ENCODE data around the gene HTRA1.
A peak's percentile ranks its signal among the peaks of the same experiment; 100 is the strongest.

HTRA1 gene

GRCh38 chr10:122464250-122464510, 2.8 kb downstream of the HTRA1 start:
- H3K4me1 ChIP-seq (ENCODE audit: control insufficient read depth, insufficient read depth, low read length, unreplicated experiment) = peaks cover 58% of the 10 kb centered on the region
- H3K27me3 ChIP-seq (ENCODE audit: insufficient read depth, low read length) = no peaks in the 10 kb centered on the region
- 0 out of 2 replicates have a peak, but pooled peaks cover 8% of the 10 kb centered on the region for H3K36me3 ChIP-seq (ENCODE audit: insufficient read depth, low read length)
- no peak overlapping the region for H3K27ac ChIP-seq (ENCODE audit: low read depth, low read length)
- H3K4me3 ChIP-seq (ENCODE audit: low read depth, low read length) = peak overlapping the region; percentile 86
- H3K79me2 ChIP-seq (ENCODE audit: control insufficient read depth, insufficient read depth, low read length, unreplicated experiment) = peaks cover 69% of the 10 kb centered on the region
- H2AFZ ChIP-seq (ENCODE audit: low read length, unreplicated experiment) = no peak overlapping the region

GRCh38 chr10:122464586-122464985, 3.2 kb downstream of the HTRA1 start:
- peak overlapping the region; percentile 86 for H3K4me3 ChIP-seq (ENCODE audit: low read depth, low read length)
- no peaks in the 10 kb centered on the region for H3K27me3 ChIP-seq (ENCODE audit: insufficient read depth, low read length)
- H2AFZ ChIP-seq (ENCODE audit: low read length, unreplicated experiment) = no peak overlapping the region
- peaks cover 72% of the 10 kb centered on the region for H3K79me2 ChIP-seq (ENCODE audit: control insufficient read depth, insufficient read depth, low read length, unreplicated experiment)
- 0 out of 2 replicates have a peak, but pooled peaks cover 8% of the 10 kb centered on the region for H3K36me3 ChIP-seq (ENCODE audit: insufficient read depth, low read length)
- peaks cover 62% of the 10 kb centered on the region for H3K4me1 ChIP-seq (ENCODE audit: control insufficient read depth, insufficient read depth, low read length, unreplicated experiment)
- no peak overlapping the region for H3K27ac ChIP-seq (ENCODE audit: low read depth, low read length)

GRCh38 chr10:122465401-122466040, 4.2 kb downstream of the HTRA1 start:
- H3K79me2 ChIP-seq (ENCODE audit: control insufficient read depth, insufficient read depth, low read length, unreplicated experiment) = peaks cover 82% of the 10 kb centered on the region
- H2AFZ ChIP-seq (ENCODE audit: low read length, unreplicated experiment) = no peak overlapping the region
- H3K27ac ChIP-seq (ENCODE audit: low read depth, low read length) = no peak overlapping the region
- H3K4me1 ChIP-seq (ENCODE audit: control insufficient read depth, insufficient read depth, low read length, unreplicated experiment) = peaks cover 64% of the 10 kb centered on the region
- no peaks in the 10 kb centered on the region for H3K27me3 ChIP-seq (ENCODE audit: insufficient read depth, low read length)
- peak overlapping the region; percentile 86; the same call in 1 of the 2 replicates for H3K4me3 ChIP-seq (ENCODE audit: low read depth, low read length)
- 0 out of 2 replicates have a peak, but pooled peaks cover 8% of the 10 kb centered on the region for H3K36me3 ChIP-seq (ENCODE audit: insufficient read depth, low read length)

- H3K36me3 ChIP-seq (ENCODE audit: insufficient read depth, low read length) = 0 out of 2 replicates have a peak, but pooled peaks cover 8% of the 10 kb centered on the region
- peak overlapping the region; percentile 96; the same call in 1 of the 2 replicates for H3K27ac ChIP-seq (ENCODE audit: low read depth, low read length)
- H3K79me2 ChIP-seq (ENCODE audit: control insufficient read depth, insufficient read depth, low read length, unreplicated experiment) = peaks cover 93% of the 10 kb centered on the region
- no peak overlapping the region for H3K4me3 ChIP-seq (ENCODE audit: low read depth, low read length)
- H2AFZ ChIP-seq (ENCODE audit: low read length, unreplicated experiment) = no peak overlapping the region
- no peaks in the 10 kb centered on the region for H3K27me3 ChIP-seq (ENCODE audit: insufficient read depth, low read length)
- peaks cover 76% of the 10 kb centered on the region for H3K4me1 ChIP-seq (ENCODE audit: control insufficient read depth, insufficient read depth, low read length, unreplicated experiment)
These were observed 5.6 kb downstream of the HTRA1 start for GRCh38 chr10:122466951-122467381.

GRCh38 chr10:122467701-122468100, 6.3 kb downstream of the HTRA1 start:
- Histone ChIP-seq H3K36me3 (ENCODE audit: insufficient read depth, low read length) (0 out of 2 replicates have a peak, but pooled peaks cover 8% of the 10 kb centered on the region), H3K4me3 (ENCODE audit: low read depth, low read length) (no peak overlapping the region), H3K79me2 (ENCODE audit: control insufficient read depth, insufficient read depth, low read length, unreplicated experiment) (peaks cover 91% of the 10 kb centered on the region), H3K27ac (ENCODE audit: low read depth, low read length) (peak overlapping the region; percentile 96), H3K4me1 (ENCODE audit: control insufficient read depth, insufficient read depth, low read length, unreplicated experiment) (peaks cover 79% of the 10 kb centered on the region), H2AFZ (ENCODE audit: low read length, unreplicated experiment) (no peak overlapping the region), H3K27me3 (ENCODE audit: insufficient read depth, low read length) (no peaks in the 10 kb centered on the region)

GRCh38 chr10:122468307-122468925, 7.1 kb downstream of the HTRA1 start:
- Histone ChIP-seq H3K36me3 (ENCODE audit: insufficient read depth, low read length) (0 out of 2 replicates have a peak, but pooled peaks cover 8% of the 10 kb centered on the region), H2AFZ (ENCODE audit: low read length, unreplicated experiment) (no peak overlapping the region), H3K4me3 (ENCODE audit: low read depth, low read length) (peak overlapping the region; percentile 40; the same call in 1 of the 2 replicates), H3K27ac (ENCODE audit: low read depth, low read length) (peak overlapping the region; percentile 96), H3K27me3 (ENCODE audit: insufficient read depth, low read length) (no peaks in the 10 kb centered on the region), H3K79me2 (ENCODE audit: control insufficient read depth, insufficient read depth, low read length, unreplicated experiment) (peaks cover 90% of the 10 kb centered on the region), H3K4me1 (ENCODE audit: control insufficient read depth, insufficient read depth, low read length, unreplicated experiment) (peaks cover 84% of the 10 kb centered on the region)

GRCh38 chr10:122468926-122469781, 7.8 kb downstream of the HTRA1 start:
- Histone ChIP-seq H3K27ac (ENCODE audit: low read depth, low read length) (peak overlapping the region; percentile 96), H3K27me3 (ENCODE audit: insufficient read depth, low read length) (no peaks in the 10 kb centered on the region), H3K79me2 (ENCODE audit: control insufficient read depth, insufficient read depth, low read length, unreplicated experiment) (peaks cover 90% of the 10 kb centered on the region), H3K36me3 (ENCODE audit: insufficient read depth, low read length) (0 out of 2 replicates have a peak, but pooled peaks cover 8% of the 10 kb centered on the region), H3K4me3 (ENCODE audit: low read depth, low read length) (peak overlapping the region; percentile 40; the same call in 1 of the 2 replicates), H3K4me1 (ENCODE audit: control insufficient read depth, insufficient read depth, low read length, unreplicated experiment) (peaks cover 85% of the 10 kb centered on the region), H2AFZ (ENCODE audit: low read length, unreplicated experiment) (no peak overlapping the region)

GRCh38 chr10:122469848-122470247, 8.5 kb downstream of the HTRA1 start:
- Histone ChIP-seq H3K36me3 (ENCODE audit: insufficient read depth, low read length) (0 out of 2 replicates have a peak, but pooled peaks cover 6% of the 10 kb centered on the region), H3K27ac (ENCODE audit: low read depth, low read length) (peak overlapping the region; percentile 96), H3K27me3 (ENCODE audit: insufficient read depth, low read length) (no peaks in the 10 kb centered on the region)

GRCh38 chr10:122471531-122472177, 10.3 kb downstream of the HTRA1 start:
- Histone ChIP-seq H2AFZ (ENCODE audit: low read length, unreplicated experiment) (no peak overlapping the region), H3K4me1 (ENCODE audit: control insufficient read depth, insufficient read depth, low read length, unreplicated experiment) (peaks cover 85% of the 10 kb centered on the region), H3K27ac (ENCODE audit: low read depth, low read length) (peak overlapping the region; percentile 68), H3K27me3 (ENCODE audit: insufficient read depth, low read length) (no peaks in the 10 kb centered on the region), H3K4me3 (ENCODE audit: low read depth, low read length) (no peak overlapping the region; the same call in 1 of the 2 replicates), H3K79me2 (ENCODE audit: control insufficient read depth, insufficient read depth, low read length, unreplicated experiment) (peaks cover 89% of the 10 kb centered on the region), H3K36me3 (ENCODE audit: insufficient read depth, low read length) (no peaks in the 10 kb centered on the region)

More at GRCh38 chr10:122469848-122470247, 8.5 kb downstream of the HTRA1 start:
- Histone ChIP-seq H3K4me1 (ENCODE audit: control insufficient read depth, insufficient read depth, low read length, unreplicated experiment) (peaks cover 84% of the 10 kb centered on the region), H2AFZ (ENCODE audit: low read length, unreplicated experiment) (no peak overlapping the region), H3K4me3 (ENCODE audit: low read depth, low read length) (peak overlapping the region; percentile 39; the same call in 1 of the 2 replicates), H3K79me2 (ENCODE audit: control insufficient read depth, insufficient read depth, low read length, unreplicated experiment) (peaks cover 90% of the 10 kb centered on the region)

GRCh38 chr10:122473116-122473515, 11.8 kb downstream of the HTRA1 start:
- Histone ChIP-seq H3K27ac (ENCODE audit: low read depth, low read length) (no peak overlapping the region), H3K4me1 (ENCODE audit: control insufficient read depth, insufficient read depth, low read length, unreplicated experiment) (peaks cover 71% of the 10 kb centered on the region), H3K79me2 (ENCODE audit: control insufficient read depth, insufficient read depth, low read length, unreplicated experiment) (peaks cover 83% of the 10 kb centered on the region), H2AFZ (ENCODE audit: low read length, unreplicated experiment) (no peak overlapping the region), H3K4me3 (ENCODE audit: low read depth, low read length) (no peak overlapping the region), H3K36me3 (ENCODE audit: insufficient read depth, low read length) (no peaks in the 10 kb centered on the region), H3K27me3 (ENCODE audit: insufficient read depth, low read length) (no peaks in the 10 kb centered on the region)

All from ACC112 (cell line).